Stimulated activated CD4-positive, alpha-beta T cell treated with anti-CD3 and anti-CD28 coated beads, Interleukin-4, amount 100 ng/mL, for 4 hours (primary cell): ENCODE measurements around the gene ACD.
"Not testable (repeated sequence)": the region's sequence is repeated elsewhere in the genome, so short reads cannot be mapped to it uniquely, and the experiment has no call there.

Source experiments
- DNase-seq, 2 experiments: peaks; one replicate each; pipeline ENCODE4 v3.0.0-alpha.2; 2020

The ACD gene

GRCh38 chr16:67659675-67660563 lies at the start of gene ACD:
TSS of gene ACD (minus strand) at chr16:67660260. CDS start at chr16:67660220, 40 bp downstream.
- DNase-seq: peak; percentile 90 to 97

GRCh38 chr16:67709050-67709449 lies 49.0 kb upstream of the ACD start:
- no peak for DNase-seq

GRCh38 chr16:67708368-67708771 lies 48.3 kb upstream of the ACD start:
- DNase-seq: no peak

- DNase-seq: no peak
Observed at GRCh38 chr16:67707790-67708189, 47.7 kb upstream of the ACD start.

GRCh38 chr16:67707210-67707609 lies 47.1 kb upstream of the ACD start:
- no peak for DNase-seq

GRCh38 chr16:67704110-67704509 lies 44.0 kb upstream of the ACD start:
- DNase-seq: no peak

- no peak for DNase-seq
Observed at GRCh38 chr16:67703626-67704025, 43.6 kb upstream of the ACD start.

GRCh38 chr16:67702130-67702529 lies 42.1 kb upstream of the ACD start:
- no peak for DNase-seq

- DNase-seq: no peak
Observed at GRCh38 chr16:67701420-67701819, 41.4 kb upstream of the ACD start.

GRCh38 chr16:67699265-67699664 lies 39.2 kb upstream of the ACD start:
- no peak for DNase-seq

GRCh38 chr16:67697422-67698185 lies 37.5 kb upstream of the ACD start:
- DNase-seq: no peak

GRCh38 chr16:67694611-67695010 lies 34.6 kb upstream of the ACD start:
- DNase-seq: no peak

- DNase-seq: not testable (repeated sequence)
Observed at GRCh38 chr16:67693517-67694285, 33.6 kb upstream of the ACD start.

GRCh38 chr16:67685388-67686112 lies 25.5 kb upstream of the ACD start:
- no peak for DNase-seq

GRCh38 chr16:67683767-67684166 lies 23.7 kb upstream of the ACD start:
- no peak for DNase-seq

- DNase-seq: no peak
Observed at GRCh38 chr16:67679935-67680897, 20.2 kb upstream of the ACD start.

- DNase-seq: no peak
Observed at GRCh38 chr16:67678354-67679023, 18.4 kb upstream of the ACD start.

- DNase-seq: no peak
Observed at GRCh38 chr16:67677712-67678111, 17.7 kb upstream of the ACD start.

- no peak for DNase-seq
Observed at GRCh38 chr16:67676939-67677338, 16.9 kb upstream of the ACD start.

GRCh38 chr16:67676516-67676915 lies 16.5 kb upstream of the ACD start:
- no peak for DNase-seq

GRCh38 chr16:67675999-67676398 lies 15.9 kb upstream of the ACD start:
- no peak for DNase-seq
